H1 (cell line): ENCODE measurements around the gene PPP3CB. TPM values are rescaled to one million over a fixed set of nuclear protein-coding genes. Genes with fewer than 3 reads are reported as not detected.

ENCODE experiments used
- ATF2 ChIP-seq: IDR thresholded peaks from 2 replicates; pipeline ENCODE4 v1.6.1; 2012; ENCODE audit warnings: low read length, inconsistent platforms
- CBX5 ChIP-seq: fragments of 300-800, 300-1000 bp; sonication (generic); IDR thresholded peaks from 2 replicates; pipeline ENCODE4 v1.7.1; 2016; ENCODE audit warnings: antibody characterized with exemption, low read length, low read depth
- CBX8 ChIP-seq: fragments of 300-800, 300-1000 bp; sonication (generic); IDR thresholded peaks from 2 replicates; pipeline ENCODE4 v1.7.1; 2016; ENCODE audit warnings: low read depth, low read length, borderline replicate concordance
- HDAC2 ChIP-seq, 2 experiments: fragments of 300-600 bp in 1 of 2; sonication (generic) in 1 of 2; IDR thresholded peaks; 2 replicates each; pipeline ENCODE4 v1.6.1; 2011 to 2012; ENCODE audit warnings: low read depth in 2 of 2, low read length in 2 of 2, mild to moderate bottlenecking in 2 of 2, moderate library complexity in 2 of 2, borderline replicate concordance in 1 of 2, inconsistent platforms in 1 of 2
- KDM4A ChIP-seq: IDR thresholded peaks from one replicate; pipeline ENCODE4 v1.7.1; 2012; ENCODE audit warnings: low read depth, mild to moderate bottlenecking, moderate library complexity, low read length, inconsistent platforms; ENCODE audit not compliant: severe bottlenecking
- POLR2A ChIP-seq, 2 experiments: IDR thresholded peaks; 1 replicate in 1 of 2; 2 replicates in 1 of 2; pipeline ENCODE4 v1.6.1; 2011; ENCODE audit warnings: low read depth in 2 of 2, low read length in 2 of 2, mild to moderate bottlenecking in 2 of 2; ENCODE audit errors: control extremely low read depth in 1 of 2
- SIX5 ChIP-seq: IDR thresholded peaks from 2 replicates; pipeline ENCODE4 v1.6.1; 2011; ENCODE audit warnings: mild to moderate bottlenecking, low read depth, low read length
- SP4 ChIP-seq: IDR thresholded peaks from 2 replicates; pipeline ENCODE4 v1.6.1; 2012; ENCODE audit warnings: low read length, inconsistent platforms
- TAF1 ChIP-seq: IDR thresholded peaks from 2 replicates; pipeline ENCODE4 v1.6.1; 2011; ENCODE audit warnings: mild to moderate bottlenecking, low read depth, low read length
- ZNF274 ChIP-seq: IDR thresholded peaks from 2 replicates; pipeline ENCODE4 v1.7.0; 2012; ENCODE audit warnings: low read length, borderline replicate concordance; ENCODE audit errors: extremely low read depth
- polyA plus RNA-seq, 7 experiments: library from polyadenylated mRNA; depleted of rRNA in 3 of 7; stranded (reverse) in 5 of 7; unstranded in 2 of 7; fragments of >200 nt in 5 of 7; fragments of 200-250 nt in 2 of 7; gene quantifications; 1 replicate in 5 of 7; 2 replicates in 1 of 7; 4 replicates in 1 of 7; pipeline versions ENCODE4 v1.2.1 to v1.2.3, GENCODE V29; 2011 to 2013; ENCODE audit warnings: missing spikeins in 2 of 7, mixed read lengths in 2 of 7
- total RNA-seq: library from RNA; stranded (reverse); fragmentation: NEBNext Ultra II Directional; extraction: Animal tissue kit (Norgen Biotek cat#: 25700); gene quantifications from 2 replicates; pipeline ENCODE4 v1.2.1, GENCODE V29; 2021

The PPP3CB gene
- total and polyA plus RNA-seq, 2 of the 8 experiments (the other 6 are each of a cell fraction or from before 2014, with no cell fraction given), result 10.5 to 36.3 TPM

DNA sequence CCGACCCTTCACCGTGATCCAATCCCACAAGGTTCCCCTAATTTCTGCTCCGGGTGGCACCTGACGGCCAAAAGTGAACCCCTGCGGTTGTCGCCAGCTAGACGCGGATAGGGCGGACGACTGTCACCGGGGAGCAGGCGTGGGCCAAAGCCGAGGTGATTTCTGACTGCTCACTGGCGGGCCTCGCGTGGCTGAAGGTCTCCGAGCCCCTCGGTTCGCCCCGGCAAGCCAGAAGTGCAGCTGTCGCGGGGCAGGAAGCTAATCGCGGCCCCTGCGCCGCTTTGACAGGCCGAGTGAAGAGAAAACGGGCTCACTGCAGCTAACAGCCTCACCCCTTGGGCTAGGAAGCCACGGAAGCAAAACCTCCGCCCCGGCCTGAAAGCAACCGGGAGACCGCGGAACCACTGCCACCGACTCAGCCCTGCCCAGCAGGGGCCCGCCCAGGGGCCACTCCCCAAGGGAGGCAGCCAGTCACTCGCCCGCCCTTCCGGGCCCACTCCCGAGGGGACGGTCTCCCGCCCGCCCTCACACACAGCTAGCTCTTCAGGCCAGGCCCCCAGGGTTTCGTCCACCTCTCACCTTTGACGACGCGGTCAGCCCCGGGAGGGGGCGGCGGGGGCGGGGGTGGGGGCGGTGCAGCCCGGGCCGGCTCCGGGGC lies 469 bp downstream of the PPP3CB start (continued):
- TF ChIP-seq KDM4A (no peak), HDAC2 (IDR thresholded peaks at IDR 0.05; ENCODE audit: borderline replicate concordance in 1 of 2, low read depth in 2 of 2, low read length in 2 of 2) (0 out of 4 replicates have a peak, but pooled peaks have one; percentile 31 to 57), POLR2A (IDR thresholded peaks at IDR 0.05; ENCODE audit: control extremely low read depth in 1 of 2, low read depth in 2 of 2, low read length in 2 of 2) (peak in 1 of 2 experiments; percentile 67; a peak in 1 of 3 replicates), TAF1 (0 out of 2 replicates have a peak, but pooled peaks have one; percentile 42), CBX5 (no peak), ATF2 (no peak), CBX8 (no peak), SP4 (0 out of 2 replicates have a peak, but pooled peaks have one; percentile 2), SIX5 (no peak), ZNF274 (no peak)
